Lower leg skin (tissue), 3 donors: ENCODE results near the gene FBXO5.

ENCODE experiments used
- CTCF ChIP-seq, 3 donors: fragments of 450-650 bp; IDR thresholded peaks; one replicate each; pipeline ENCODE4 v1.5.1; 2016; ENCODE audit warnings: antibody characterized with exemption in 3 of 3, mild to moderate bottlenecking in 3 of 3, moderate library complexity in 2 of 3
- POLR2A ChIP-seq, 2 donors: fragments of 450-650 bp; IDR thresholded peaks; one replicate each; pipeline ENCODE4 v1.6.1; 2016 to 2017; ENCODE audit warnings: antibody characterized with exemption in 2 of 2, mild to moderate bottlenecking in 1 of 2, moderate library complexity in 1 of 2

DNA sequence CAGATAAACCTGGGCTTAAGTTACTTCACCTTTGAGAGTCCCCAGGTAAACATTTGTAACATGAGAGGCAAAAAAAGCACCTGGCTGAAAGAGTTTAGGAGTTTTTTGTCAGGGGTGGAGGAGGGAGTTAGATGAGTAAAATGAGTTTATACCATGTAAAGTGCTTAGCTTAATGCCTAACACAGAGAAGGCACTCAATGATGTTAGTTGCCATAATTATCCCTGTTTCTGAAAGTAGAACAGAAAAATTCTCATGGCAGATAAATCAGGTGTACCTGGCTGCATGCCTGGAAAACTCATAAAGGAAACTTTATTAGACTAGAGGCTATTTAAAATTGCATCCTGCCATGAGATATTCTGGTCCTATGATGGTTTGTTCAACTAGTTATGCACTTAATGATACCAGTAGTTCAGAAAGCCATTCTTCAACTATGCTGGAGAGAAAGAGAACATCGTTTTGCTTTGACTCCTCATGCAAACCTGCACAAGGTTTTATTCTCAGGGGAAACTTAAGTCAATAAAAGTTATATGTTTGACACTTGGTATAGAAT lies 40.4 kb downstream of the FBXO5 start:
- TF ChIP-seq CTCF (IDR thresholded peaks at IDR 0.05) (no peak), POLR2A (IDR thresholded peaks at IDR 0.05) (no peak)
